Ascending aorta (tissue), 2 donors: ENCODE results near the gene ALDH8A1. TPM values are rescaled to one million over a fixed set of nuclear protein-coding genes. Genes with fewer than 3 reads are reported as not detected.

ENCODE experiments used
- DNase-seq, 2 donors: peaks; one replicate each; pipeline ENCODE4 v3.0.0-alpha.2; 2019; ENCODE audit warnings: low spot score in 2 of 2
- H3K27ac ChIP-seq, 2 donors: fragments of 200-600 bp; sonication (generic); one replicate each; pipeline ENCODE4 v1.5.1; 2016 to 2017; ENCODE audit warnings: mild to moderate bottlenecking in 1 of 2
- H3K27me3 ChIP-seq: fragments of 200-600 bp; sonication (generic); one replicate; pipeline ENCODE4 v1.5.1; 2017
- H3K36me3 ChIP-seq, 2 donors: fragments of 200-600 bp; sonication (generic); one replicate each; pipeline ENCODE4 v1.5.1; 2016
- H3K4me1 ChIP-seq, 2 donors: fragments of 200-600 bp; sonication (generic); one replicate each; pipeline ENCODE4 v1.5.1; 2016 to 2017; ENCODE audit warnings: mild to moderate bottlenecking in 1 of 2
- H3K4me3 ChIP-seq, 2 donors: fragments of 200-600 bp; sonication (generic); one replicate each; pipeline ENCODE4 v1.5.1; 2016 to 2017; ENCODE audit warnings: mild to moderate bottlenecking in 1 of 2
- H3K9me3 ChIP-seq, 2 donors: fragments of 200-600 bp; sonication (generic); one replicate each; pipeline ENCODE4 v1.5.1; 2016
- intact Hi-C: fragments of 100-400 bp; cut with DNase I; formaldehyde crosslinking; loops from one replicate; pipeline ENCODE4 v1.15.1; 2023
- total RNA-seq: library from RNA; depleted of rRNA; stranded (reverse); fragments of >200 nt; gene quantifications from one replicate; pipeline ENCODE4 v1.1.0, GENCODE V29; 2016
- TF ChIP-seq, protein P1 (sequence below), 3 experiments: fragments of 200-600 bp in 2 of 3; fragments of 450-650 bp in 1 of 3; sonication (generic) in 2 of 3; IDR thresholded peaks; one replicate each; pipeline ENCODE4 v1.5.1; 2016 to 2019; ENCODE audit warnings: antibody characterized with exemption in 3 of 3, mild to moderate bottlenecking in 1 of 3, moderate library complexity in 1 of 3

Gene ALDH8A1
- total RNA-seq, 1 donor from 2014 or later = not detected

GRCh38 chr6:134868812-134869211 lies 81.1 kb downstream of the ALDH8A1 start:
- Histone ChIP-seq H3K4me3 (no peak overlapping the region), H3K27ac (no peak overlapping the region), H3K4me1 (no peaks in the 10 kb centered on the region), H3K9me3 (no peaks in the 10 kb centered on the region), H3K36me3 (no peaks in the 10 kb centered on the region), H3K27me3 (no peaks in the 10 kb centered on the region)
- TF ChIP-seq, protein P1, sequence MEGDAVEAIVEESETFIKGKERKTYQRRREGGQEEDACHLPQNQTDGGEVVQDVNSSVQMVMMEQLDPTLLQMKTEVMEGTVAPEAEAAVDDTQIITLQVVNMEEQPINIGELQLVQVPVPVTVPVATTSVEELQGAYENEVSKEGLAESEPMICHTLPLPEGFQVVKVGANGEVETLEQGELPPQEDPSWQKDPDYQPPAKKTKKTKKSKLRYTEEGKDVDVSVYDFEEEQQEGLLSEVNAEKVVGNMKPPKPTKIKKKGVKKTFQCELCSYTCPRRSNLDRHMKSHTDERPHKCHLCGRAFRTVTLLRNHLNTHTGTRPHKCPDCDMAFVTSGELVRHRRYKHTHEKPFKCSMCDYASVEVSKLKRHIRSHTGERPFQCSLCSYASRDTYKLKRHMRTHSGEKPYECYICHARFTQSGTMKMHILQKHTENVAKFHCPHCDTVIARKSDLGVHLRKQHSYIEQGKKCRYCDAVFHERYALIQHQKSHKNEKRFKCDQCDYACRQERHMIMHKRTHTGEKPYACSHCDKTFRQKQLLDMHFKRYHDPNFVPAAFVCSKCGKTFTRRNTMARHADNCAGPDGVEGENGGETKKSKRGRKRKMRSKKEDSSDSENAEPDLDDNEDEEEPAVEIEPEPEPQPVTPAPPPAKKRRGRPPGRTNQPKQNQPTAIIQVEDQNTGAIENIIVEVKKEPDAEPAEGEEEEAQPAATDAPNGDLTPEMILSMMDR (IDR thresholded peaks at IDR 0.05) = no peak
- intact Hi-C loops = no loop called here
- DNase-seq = no peak

Other genes with a start within 250 kb of the ALDH8A1 start
- gene HBS1L, start 104.7 kb upstream of the ALDH8A1 start, total RNA-seq = 9.8 TPM
- not detected for gene MYB, start 231.2 kb upstream of the ALDH8A1 start, total RNA-seq